HG03045 (cell line): ENCODE measurements around the gene GALNS.

ENCODE experiments used
- ATAC-seq: cut with Tn5 transposase; IDR thresholded peaks from one replicate; pipeline ENCODE4 v1.9.1; 2021; ENCODE audit warnings: mild to moderate bottlenecking, moderate library complexity; ENCODE audit not compliant: unreplicated experiment

GALNS gene

GRCh38 chr16:88861359-88861758 is 4.6 kb upstream of the GALNS start:
- no peak for ATAC-seq

GRCh38 chr16:88859381-88860091 is 2.8 kb upstream of the GALNS start:
- ATAC-seq = no peak

DNA sequence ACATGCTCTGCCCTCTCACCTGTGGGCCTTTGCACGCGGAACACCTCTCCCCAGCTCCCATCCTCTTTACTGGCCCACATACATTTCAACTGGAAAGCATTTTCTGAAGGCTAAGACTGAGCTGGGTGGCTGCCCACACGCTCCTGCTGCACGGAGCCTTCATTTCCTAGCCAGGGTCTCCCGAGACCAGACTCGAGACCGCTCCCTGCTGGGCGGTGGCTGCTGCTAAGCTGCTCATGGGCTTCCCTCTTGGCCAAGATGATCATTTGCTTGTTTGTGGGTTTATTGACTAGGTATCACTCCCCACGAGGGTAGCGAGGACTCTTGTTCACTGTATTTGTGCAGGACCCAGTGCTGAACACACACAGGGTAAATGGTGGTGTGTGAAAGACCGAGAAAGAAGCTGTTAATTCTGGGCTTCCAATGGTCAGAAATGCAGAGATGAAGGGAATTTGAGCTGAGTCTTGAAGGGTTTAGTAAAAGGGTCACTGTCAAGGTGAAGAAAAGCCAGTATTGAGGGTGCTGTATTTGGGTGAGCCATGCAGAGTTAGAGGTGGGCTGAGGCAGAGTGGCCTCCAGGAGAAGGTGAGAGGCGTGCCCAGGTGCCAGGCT is 1.1 kb upstream of the GALNS start:
- ATAC-seq = no peak

DNA sequence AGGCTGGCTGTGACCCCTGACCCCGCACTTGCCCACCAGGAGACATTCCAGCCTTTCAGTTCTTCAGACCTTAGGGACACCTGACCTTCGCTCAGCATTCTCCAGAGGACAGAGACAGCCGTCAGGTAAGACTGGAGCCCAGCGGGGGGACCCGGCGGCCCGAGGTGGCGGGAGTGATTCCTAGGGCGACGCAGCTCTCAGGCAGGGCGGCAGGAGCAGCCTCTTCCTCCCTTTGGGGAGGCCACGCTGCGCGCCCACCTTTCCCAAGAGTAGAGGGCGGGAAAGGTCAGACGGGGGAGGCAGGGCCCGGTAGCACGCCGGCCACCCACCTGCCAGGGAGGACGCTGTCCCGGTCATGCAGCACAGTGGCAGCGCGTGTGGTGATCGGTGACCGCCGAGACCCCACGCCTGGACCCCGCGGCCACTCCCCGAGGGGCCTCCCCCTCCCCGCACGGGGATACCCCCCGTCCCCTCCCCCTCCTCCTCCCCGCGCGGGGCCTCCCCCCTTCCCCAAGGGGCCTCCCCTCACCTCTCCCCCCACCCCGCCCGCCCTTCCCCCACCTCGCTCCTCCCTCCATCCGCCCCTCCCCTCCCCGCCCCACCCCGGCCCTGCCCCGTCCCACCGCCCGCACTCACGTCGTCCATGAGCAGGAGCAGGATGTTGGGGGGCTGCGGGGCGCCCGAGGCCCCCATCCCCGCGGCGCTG is 472 bp downstream of the GALNS start:
- no peak for ATAC-seq

GRCh38 chr16:88855736-88856121 is 1.0 kb downstream of the GALNS start:
- ATAC-seq = no peak

GRCh38 chr16:88855176-88855575 is 1.6 kb downstream of the GALNS start:
- ATAC-seq = no peak

DNA sequence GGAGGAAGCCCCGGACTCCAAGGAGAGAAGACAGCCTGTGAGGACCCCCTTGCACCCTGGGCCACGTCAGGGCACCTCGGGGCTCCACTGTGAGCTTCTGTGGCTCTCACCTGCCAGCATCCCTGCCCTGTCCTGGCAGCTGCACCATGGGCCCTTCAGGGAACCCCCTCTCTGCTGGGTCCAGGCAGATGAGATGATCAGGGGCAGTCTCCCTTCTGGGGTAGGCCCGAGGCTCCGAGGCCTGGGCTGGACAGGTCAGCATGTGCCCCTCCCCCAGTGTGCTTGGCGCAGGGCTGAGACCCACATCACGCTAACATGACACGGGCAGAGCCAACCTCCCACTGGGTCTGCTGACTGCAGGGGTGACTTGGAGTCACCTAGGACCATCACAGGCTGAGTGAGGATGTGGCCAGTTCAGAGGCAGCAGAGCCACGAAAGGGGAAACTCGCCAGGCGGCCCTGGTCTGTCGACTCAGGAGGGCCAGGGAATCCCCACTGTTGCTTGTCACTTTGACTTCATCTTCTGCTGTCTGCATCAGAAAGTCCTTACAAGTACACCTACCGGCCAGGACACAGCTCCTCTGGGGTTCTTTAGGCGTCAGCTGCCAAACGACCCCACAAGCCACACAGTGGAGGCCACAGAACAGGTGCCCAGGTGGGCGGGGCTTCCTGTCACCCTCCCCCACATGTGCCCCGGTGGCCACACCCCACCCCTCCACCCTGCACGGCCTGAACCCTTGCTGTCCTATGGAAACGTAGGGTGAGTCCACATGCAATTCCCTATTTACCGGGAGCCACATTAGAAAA is 2.2 kb downstream of the GALNS start:
- no peak for ATAC-seq

GRCh38 chr16:88853325-88853941 is 3.3 kb downstream of the GALNS start:
- ATAC-seq = no peak

DNA sequence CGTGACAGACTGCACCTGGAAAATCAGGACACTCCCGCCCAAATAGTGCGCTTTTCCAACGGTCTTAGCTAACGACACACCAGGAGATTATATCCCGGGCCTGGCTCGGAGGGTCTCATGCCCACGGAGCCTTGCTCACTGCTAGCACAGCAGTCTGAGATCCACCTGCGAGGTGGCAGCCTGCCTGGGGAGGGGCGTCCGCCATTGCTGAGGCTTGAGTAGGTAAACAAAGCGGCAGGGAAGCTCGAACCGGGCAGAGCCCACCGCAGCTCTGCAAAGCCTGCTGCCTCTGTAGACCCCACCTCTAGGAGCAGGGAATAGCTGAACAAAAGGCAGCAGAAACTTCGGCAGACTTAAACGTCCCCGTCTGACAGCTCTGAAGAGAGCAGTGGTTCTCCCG is 5.1 kb downstream of the GALNS start:
- no peak for ATAC-seq

GRCh38 chr16:88850531-88851199 is 6.1 kb downstream of the GALNS start:
- no peak for ATAC-seq

- no peak for ATAC-seq
These were observed 8.2 kb downstream of the GALNS start for GRCh38 chr16:88848557-88848956.

DNA sequence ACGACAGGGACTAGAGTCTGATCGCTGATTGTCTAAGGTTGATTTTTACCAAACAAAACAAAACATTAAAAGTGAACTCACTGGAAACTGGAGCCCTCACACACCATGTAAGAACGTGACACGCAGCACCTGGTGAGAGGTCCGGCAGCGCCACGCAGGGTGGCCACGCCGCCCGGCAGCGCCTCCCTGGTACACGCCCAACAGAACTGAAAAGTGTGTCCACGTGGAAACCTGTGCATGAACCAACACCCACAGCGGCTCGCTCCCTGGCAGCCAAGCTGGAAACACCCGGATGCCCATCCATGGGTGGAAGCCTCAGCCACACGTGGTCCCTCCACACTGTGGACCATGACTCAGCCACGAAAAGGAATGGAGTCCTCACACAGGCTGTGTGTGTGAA is 9.1 kb downstream of the GALNS start:
- ATAC-seq = no peak

DNA sequence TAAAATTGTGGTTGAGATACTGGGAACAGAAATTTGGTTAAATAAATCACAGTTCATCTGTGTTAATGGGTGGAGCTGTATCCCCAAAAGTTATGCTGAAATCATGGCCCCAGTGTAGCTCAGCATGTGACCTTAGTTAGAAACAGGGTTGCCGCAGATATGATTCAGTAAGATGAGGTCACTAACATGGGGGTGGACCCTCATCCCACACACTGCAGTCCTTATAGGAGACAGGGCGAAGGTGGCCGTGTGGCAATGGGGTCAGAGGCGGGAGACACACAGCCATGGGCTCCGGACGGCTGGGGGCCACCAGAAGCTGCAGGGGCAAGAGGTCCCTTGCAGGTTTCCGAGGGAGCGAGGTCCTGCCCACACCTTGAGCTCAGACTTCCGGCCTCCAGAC is 10.7 kb downstream of the GALNS start:
- ATAC-seq = no peak

- no peak for ATAC-seq
These were observed 12.2 kb downstream of the GALNS start for GRCh38 chr16:88844419-88845036.

GRCh38 chr16:88843256-88843655 is 13.5 kb downstream of the GALNS start:
- no peak for ATAC-seq

GRCh38 chr16:88842806-88843205 is 13.9 kb downstream of the GALNS start:
- ATAC-seq = no peak

DNA sequence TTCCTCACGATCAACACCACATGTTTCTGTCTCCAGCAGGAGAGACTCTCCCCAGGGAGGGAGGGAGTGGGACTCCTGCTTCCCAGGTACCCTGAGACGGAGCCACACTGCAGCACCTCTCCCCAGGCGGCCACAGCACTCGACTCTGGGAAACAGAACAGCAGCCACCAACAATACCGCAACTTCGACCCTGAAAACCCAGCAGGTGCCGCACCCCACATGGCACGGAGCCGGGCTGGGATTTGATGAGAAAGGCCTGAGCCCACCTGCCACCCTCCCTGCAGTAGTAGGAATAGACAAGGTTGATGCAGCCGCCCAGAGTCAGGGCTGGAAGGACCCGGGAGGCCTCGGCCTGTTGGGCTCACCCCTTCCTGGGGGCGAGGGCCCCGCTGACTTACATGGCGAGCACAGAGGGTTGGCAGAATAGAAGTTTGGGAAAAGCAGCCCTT is 14.4 kb downstream of the GALNS start:
- ATAC-seq = no peak

DNA sequence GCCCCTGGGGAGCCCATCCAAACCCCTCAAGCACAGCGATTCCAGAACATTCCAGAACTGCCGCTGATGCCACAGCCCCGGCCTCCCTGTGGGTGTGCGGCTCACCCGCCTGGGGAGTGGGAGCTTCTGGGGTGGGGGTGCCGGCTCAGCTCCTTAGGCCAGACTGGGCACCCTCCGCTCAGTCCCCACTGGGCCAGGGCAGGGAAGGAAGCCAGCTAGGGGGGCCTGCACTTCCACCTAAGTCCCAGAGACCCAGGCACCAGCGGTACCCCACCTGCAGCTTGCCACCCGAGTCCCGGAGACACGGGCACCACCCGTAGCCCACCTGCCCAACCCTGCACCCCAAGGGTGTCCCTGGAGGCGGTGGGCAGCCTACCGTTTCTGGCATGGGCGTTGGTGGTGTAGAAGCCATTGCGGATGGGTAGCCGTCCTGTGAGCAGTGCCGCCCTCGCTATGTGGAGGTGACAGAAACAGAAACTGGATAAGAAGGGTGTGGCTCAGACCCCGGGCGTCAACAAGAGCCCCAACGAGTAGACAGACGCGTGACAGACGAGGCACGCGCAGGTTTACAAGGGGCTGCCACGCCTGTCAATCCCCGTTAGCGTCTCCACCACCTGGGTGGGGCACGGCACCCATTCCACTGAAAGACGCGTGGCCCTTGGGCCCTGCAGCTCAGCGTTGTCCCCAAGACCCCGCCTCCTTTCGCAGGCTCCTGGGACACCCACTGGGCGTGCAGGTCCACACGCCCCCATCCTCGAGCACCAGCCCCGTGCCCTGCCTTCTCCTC is 15.0 kb downstream of the GALNS start:
- no peak for ATAC-seq

DNA sequence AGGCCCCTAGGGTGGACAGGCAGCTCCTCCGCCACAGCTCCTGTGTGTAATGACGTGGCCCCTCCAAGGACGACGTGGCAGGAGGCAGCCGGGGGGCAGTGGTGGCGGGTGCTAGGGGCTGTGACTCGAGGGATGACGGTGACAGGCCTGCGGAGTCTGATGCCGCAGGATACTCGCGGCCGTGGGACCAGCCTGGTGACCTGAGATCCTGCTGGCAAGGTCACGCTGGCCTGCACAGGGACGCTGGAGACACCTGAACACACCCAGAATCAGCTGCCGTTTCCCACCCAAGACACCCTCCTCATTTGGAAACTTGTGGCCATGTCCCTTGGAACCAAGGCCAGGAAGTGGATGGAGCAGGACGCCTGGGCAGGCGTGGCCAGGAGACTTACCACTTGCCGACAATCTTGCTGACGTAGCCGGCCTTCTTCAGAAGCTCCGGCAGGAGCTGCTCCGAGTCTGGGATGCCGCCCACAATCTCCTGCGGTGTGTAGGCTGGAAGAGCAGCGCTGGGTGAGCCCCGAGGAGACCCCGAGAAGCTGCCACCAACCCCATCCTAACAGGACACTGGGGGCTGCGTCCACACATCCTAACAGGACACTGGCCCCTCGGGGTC is 16.0 kb downstream of the GALNS start:
- ATAC-seq = no peak
